ENCODE data around the gene UBE2J2. TPM values are rescaled to one million over a fixed set of nuclear protein-coding genes. Genes with fewer than 3 reads are reported as not detected.

UBE2J2 gene
- total RNA-seq, 1 donor from 2014 or later, result 36.9 TPM

DNA sequence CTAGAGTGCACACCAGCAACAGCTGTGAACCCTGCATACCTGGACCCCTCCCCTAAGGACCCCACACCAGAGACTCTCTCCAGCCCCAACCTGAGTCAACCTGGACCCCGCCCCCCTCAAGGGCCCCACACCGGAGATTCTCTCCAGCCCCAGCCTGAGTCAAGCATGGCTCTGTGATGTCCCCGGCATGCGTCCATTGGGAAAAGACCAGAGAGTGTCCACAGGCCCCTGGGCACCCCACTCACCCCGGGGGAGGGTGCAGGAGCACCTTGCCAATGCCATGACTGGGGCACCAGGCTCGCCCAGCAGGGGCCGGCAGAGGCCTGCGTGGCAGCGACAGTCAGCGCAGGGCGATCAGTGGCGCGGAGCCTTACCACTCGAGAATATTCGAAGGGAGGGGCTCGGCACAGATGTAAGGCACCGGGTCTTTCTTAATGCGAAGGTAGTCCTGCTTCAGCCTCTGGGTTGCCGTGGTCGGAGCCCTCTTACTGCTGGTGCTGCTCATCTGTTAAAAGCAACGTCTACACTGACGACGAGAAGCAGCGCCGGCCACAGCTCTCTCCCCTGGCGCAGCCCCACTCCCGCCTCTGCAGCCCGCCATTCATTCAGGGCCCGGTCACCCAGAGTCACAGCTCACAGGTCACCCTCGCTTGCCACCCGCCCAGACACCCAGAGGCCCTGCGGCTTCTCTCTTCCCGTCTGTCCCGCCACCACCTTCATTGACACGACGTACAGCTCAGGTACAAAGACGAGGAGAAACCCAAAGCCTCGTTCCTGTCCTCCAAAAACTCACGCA lies 6.0 kb downstream of the UBE2J2 start:
- intact Hi-C loops (cut with micrococcal nuclease), result no loop called here
- DNase-seq, result no peak
- no peak for TF ChIP-seq CTCF (IDR thresholded peaks at IDR 0.05; ENCODE audit: borderline replicate concordance)
- Histone ChIP-seq H3K36me3 (peaks cover 70% of the 10 kb centered on the region), H3K27ac (replicated peaks) (no peak overlapping the region), H3K27me3 (ENCODE audit: low read depth) (no peaks in the 10 kb centered on the region), H3K4me3 (no peak overlapping the region), H3K9me3 (replicated peaks) (no peaks in the 10 kb centered on the region), H3K4me1 (peaks cover 41% of the 10 kb centered on the region)

GRCh38 chr1:1264868-1265272 lies 8.8 kb downstream of the UBE2J2 start:
- intact Hi-C loops (cut with micrococcal nuclease), result no loop called here
- DNase-seq, result no peak
- H3K36me3 ChIP-seq, result peaks cover 76% of the 10 kb centered on the region

GRCh38 chr1:1264026-1264425 lies 9.6 kb downstream of the UBE2J2 start:
- TF ChIP-seq CTCF (IDR thresholded peaks at IDR 0.05; ENCODE audit: borderline replicate concordance), result no peak
- no peak for DNase-seq
- peaks cover 42% of the 10 kb centered on the region for H3K4me1 ChIP-seq
- no peaks in the 10 kb centered on the region for H3K27me3 ChIP-seq (ENCODE audit: low read depth)
- H3K4me3 ChIP-seq, result no peak overlapping the region
- no peak overlapping the region for H3K27ac ChIP-seq (replicated peaks)
- H3K36me3 ChIP-seq, result peaks cover 81% of the 10 kb centered on the region
- no peaks in the 10 kb centered on the region for H3K9me3 ChIP-seq (replicated peaks)
- intact Hi-C loops (cut with micrococcal nuclease), result no loop called here

More at GRCh38 chr1:1264868-1265272, 8.8 kb downstream of the UBE2J2 start:
- no peaks in the 10 kb centered on the region for H3K9me3 ChIP-seq (replicated peaks)
- H3K27me3 ChIP-seq (ENCODE audit: low read depth), result no peaks in the 10 kb centered on the region
- H3K4me3 ChIP-seq, result no peak overlapping the region
- TF ChIP-seq CTCF (IDR thresholded peaks at IDR 0.05; ENCODE audit: borderline replicate concordance), result no peak
- no peak overlapping the region for H3K27ac ChIP-seq (replicated peaks)
- peaks cover 41% of the 10 kb centered on the region for H3K4me1 ChIP-seq

DNA sequence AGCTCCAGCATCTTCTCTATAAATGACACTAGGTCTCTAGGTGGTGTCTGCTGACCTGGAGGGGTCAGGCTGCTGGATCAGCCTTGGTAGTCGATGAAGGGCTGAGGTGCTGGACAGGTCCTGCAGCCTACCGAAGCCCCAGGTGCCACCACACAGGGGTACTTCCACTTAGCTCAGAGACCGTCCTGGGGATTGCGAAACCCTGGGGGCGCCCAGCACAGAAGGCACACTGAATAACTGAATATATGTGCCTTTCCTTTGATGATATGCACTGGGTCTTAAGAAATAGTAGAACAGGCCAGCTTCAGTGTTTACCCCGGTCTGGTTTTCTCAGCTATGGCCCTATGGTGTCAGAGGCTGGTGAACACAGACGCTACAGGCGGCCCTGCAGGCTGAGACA lies 10.9 kb downstream of the UBE2J2 start:
- H3K36me3 ChIP-seq, result peaks cover 77% of the 10 kb centered on the region
- no peak for DNase-seq

GRCh38 chr1:1262071-1262470 lies 11.6 kb downstream of the UBE2J2 start:
- TF ChIP-seq CTCF (IDR thresholded peaks at IDR 0.05; ENCODE audit: borderline replicate concordance), result no peak
- Histone ChIP-seq H3K4me1 (peaks cover 51% of the 10 kb centered on the region), H3K4me3 (no peak overlapping the region), H3K36me3 (peaks cover 70% of the 10 kb centered on the region), H3K27ac (replicated peaks) (no peak overlapping the region), H3K9me3 (replicated peaks) (no peaks in the 10 kb centered on the region), H3K27me3 (ENCODE audit: low read depth) (no peaks in the 10 kb centered on the region)
- no peak for DNase-seq
- intact Hi-C loops (cut with micrococcal nuclease), result no loop called here

More for the DNA sequence above, 10.9 kb downstream of the UBE2J2 start:
- intact Hi-C loops (cut with micrococcal nuclease), result no loop called here
- no peak for TF ChIP-seq CTCF (IDR thresholded peaks at IDR 0.05; ENCODE audit: borderline replicate concordance)
- Histone ChIP-seq H3K27ac (replicated peaks) (no peak overlapping the region), H3K4me3 (no peak overlapping the region), H3K27me3 (ENCODE audit: low read depth) (no peaks in the 10 kb centered on the region), H3K9me3 (replicated peaks) (no peaks in the 10 kb centered on the region), H3K4me1 (peaks cover 51% of the 10 kb centered on the region)

All from left ventricle myocardium inferior (tissue), 1 donor.